Endometrial microvascular endothelial cells (primary cell): ENCODE results near the gene TPD52L2. TPM values are rescaled to one million over a fixed set of nuclear protein-coding genes. Genes with fewer than 3 reads are reported as not detected.

ENCODE experiments used
- in situ Hi-C: cut with HindIII; loops from 2 replicates; pipeline ENCODE4 v1.10.0; 2017; ENCODE audit warnings: low sequenced_read_pairs, low pct_unique_long_range_greater_than_20kb; ENCODE audit errors: inconsistent ontology term
- total RNA-seq: library from RNA; depleted of rRNA; stranded (reverse); fragments of >200 nt; gene quantifications from one replicate; pipeline ENCODE4 v1.2.3, GENCODE V29; 2015; ENCODE audit errors: inconsistent ontology term

Gene TPD52L2
- total RNA-seq, 1 donor from 2014 or later = 174 TPM

- in situ Hi-C loops = loop anchor here (25.0 kb wide), 1 partner anchor 102 kb away; no protein-coding TSS in a partner anchor
These were observed 24.5 kb downstream of the TPD52L2 start for GRCh38 chr20:63889241-63890200.

- in situ Hi-C loops = loop anchor here (25.0 kb wide), 1 partner anchor 103 kb away; no protein-coding TSS in a partner anchor
These were observed 25.1 kb downstream of the TPD52L2 start for GRCh38 chr20:63890201-63890576.

GRCh38 chr20:63890616-63891015 lies 25.5 kb downstream of the TPD52L2 start:
- in situ Hi-C loops = loop anchor here (25.0 kb wide), 1 partner anchor 103 kb away; no protein-coding TSS in a partner anchor

- in situ Hi-C loops = loop anchor here (25.0 kb wide), 1 partner anchor 104 kb away; no protein-coding TSS in a partner anchor
These were observed 26.3 kb downstream of the TPD52L2 start for GRCh38 chr20:63891061-63892002.

GRCh38 chr20:63892402-63892801 lies 27.3 kb downstream of the TPD52L2 start:
- in situ Hi-C loops = loop anchor here (25.0 kb wide), 1 partner anchor 105 kb away; no protein-coding TSS in a partner anchor

- in situ Hi-C loops = loop anchor here (25.0 kb wide), 1 partner anchor 107 kb away; no protein-coding TSS in a partner anchor
These were observed 28.9 kb downstream of the TPD52L2 start for GRCh38 chr20:63893999-63894357.

- in situ Hi-C loops = loop anchor here (25.0 kb wide), 1 partner anchor 107 kb away; no protein-coding TSS in a partner anchor
These were observed 29.5 kb downstream of the TPD52L2 start, which contains the start of gene DNAJC5 for GRCh38 chr20:63894358-63895201. DNAJC5 (plus strand) TSS chr20:63895126; CDS start chr20:63928346, 33,220 bp downstream.

- in situ Hi-C loops = loop anchor here (25.0 kb wide), 1 partner anchor 108 kb away; no protein-coding TSS in a partner anchor
These were observed 30.3 kb downstream of the TPD52L2 start for GRCh38 chr20:63895202-63895951.

- in situ Hi-C loops = loop anchor here (25.0 kb wide), 1 partner anchor 109 kb away; no protein-coding TSS in a partner anchor
These were observed 30.8 kb downstream of the TPD52L2 start for GRCh38 chr20:63895952-63896263.

- in situ Hi-C loops = loop anchor here (25.0 kb wide), 1 partner anchor 109 kb away; no protein-coding TSS in a partner anchor
These were observed 31.4 kb downstream of the TPD52L2 start for GRCh38 chr20:63896264-63897105.

- in situ Hi-C loops = loop anchor here (25.0 kb wide), 1 partner anchor 111 kb away; no protein-coding TSS in a partner anchor
These were observed 33.0 kb downstream of the TPD52L2 start for GRCh38 chr20:63897978-63898561.

- in situ Hi-C loops = loop anchor here (25.0 kb wide), 1 partner anchor 112 kb away; no protein-coding TSS in a partner anchor
These were observed 34.0 kb downstream of the TPD52L2 start for GRCh38 chr20:63898882-63899558.

GRCh38 chr20:63900413-63900812 lies 35.3 kb downstream of the TPD52L2 start:
- in situ Hi-C loops = no loop called here

- in situ Hi-C loops = no loop called here
These were observed 38.9 kb downstream of the TPD52L2 start for GRCh38 chr20:63903796-63904561.
